Uterus (tissue), 2 donors: ENCODE results near the gene KCNN2.

Experiments used
- POLR2A ChIP-seq, 2 donors: fragments of 450-650 bp; IDR thresholded peaks; one replicate each; pipeline ENCODE4 v1.6.1; 2016; ENCODE audit warnings: antibody characterized with exemption in 2 of 2, mild to moderate bottlenecking in 1 of 2, moderate library complexity in 1 of 2
- TF ChIP-seq, protein P1 (sequence below), 4 experiments: fragments of 200-600 bp in 2 of 4; fragments of 450-650 bp in 2 of 4; sonication (generic) in 2 of 4; IDR thresholded peaks; one replicate each; pipeline ENCODE4 v1.5.1; 2016 to 2019; ENCODE audit warnings: antibody characterized with exemption in 4 of 4, mild to moderate bottlenecking in 2 of 4, moderate library complexity in 1 of 4

DNA sequence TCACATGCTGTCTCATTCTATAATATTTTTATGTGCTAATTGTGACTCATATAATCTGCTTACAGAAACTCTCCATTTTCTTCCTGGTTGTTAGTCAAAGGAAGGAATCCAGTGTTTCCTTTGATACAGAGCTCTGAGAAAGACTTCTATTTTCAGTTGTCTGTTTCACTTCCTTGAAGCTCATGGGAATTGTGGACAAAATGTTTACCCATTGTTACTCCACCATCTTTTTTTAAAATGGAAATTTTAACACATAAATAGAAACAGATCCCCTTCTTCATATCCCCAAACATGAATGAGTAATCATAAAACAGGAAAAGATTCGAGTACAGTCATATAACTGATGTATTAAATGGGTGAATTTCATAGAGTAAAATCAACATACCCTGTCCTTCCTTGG is 42.0 kb upstream of the KCNN2 start:
- TF ChIP-seq, protein P1, sequence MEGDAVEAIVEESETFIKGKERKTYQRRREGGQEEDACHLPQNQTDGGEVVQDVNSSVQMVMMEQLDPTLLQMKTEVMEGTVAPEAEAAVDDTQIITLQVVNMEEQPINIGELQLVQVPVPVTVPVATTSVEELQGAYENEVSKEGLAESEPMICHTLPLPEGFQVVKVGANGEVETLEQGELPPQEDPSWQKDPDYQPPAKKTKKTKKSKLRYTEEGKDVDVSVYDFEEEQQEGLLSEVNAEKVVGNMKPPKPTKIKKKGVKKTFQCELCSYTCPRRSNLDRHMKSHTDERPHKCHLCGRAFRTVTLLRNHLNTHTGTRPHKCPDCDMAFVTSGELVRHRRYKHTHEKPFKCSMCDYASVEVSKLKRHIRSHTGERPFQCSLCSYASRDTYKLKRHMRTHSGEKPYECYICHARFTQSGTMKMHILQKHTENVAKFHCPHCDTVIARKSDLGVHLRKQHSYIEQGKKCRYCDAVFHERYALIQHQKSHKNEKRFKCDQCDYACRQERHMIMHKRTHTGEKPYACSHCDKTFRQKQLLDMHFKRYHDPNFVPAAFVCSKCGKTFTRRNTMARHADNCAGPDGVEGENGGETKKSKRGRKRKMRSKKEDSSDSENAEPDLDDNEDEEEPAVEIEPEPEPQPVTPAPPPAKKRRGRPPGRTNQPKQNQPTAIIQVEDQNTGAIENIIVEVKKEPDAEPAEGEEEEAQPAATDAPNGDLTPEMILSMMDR (IDR thresholded peaks at IDR 0.05) = no peak
- no peak for TF ChIP-seq POLR2A (IDR thresholded peaks at IDR 0.05)
